Hematopoietic multipotent progenitor cell treated with erythropoietin and hydrocortisone succinate and interleukin-3 and kit ligand, for 17 days (in vitro differentiated cells): ENCODE data around the gene MCU.
"Not testable (repeated sequence)": the region's sequence is repeated elsewhere in the genome, so short reads cannot be mapped to it uniquely, and the experiment has no call there.

ENCODE experiments used
- DNase-seq: peaks from one replicate; pipeline ENCODE4 v3.0.0-alpha.2; 2015; ENCODE audit warnings: low spot score

Gene MCU

DNA sequence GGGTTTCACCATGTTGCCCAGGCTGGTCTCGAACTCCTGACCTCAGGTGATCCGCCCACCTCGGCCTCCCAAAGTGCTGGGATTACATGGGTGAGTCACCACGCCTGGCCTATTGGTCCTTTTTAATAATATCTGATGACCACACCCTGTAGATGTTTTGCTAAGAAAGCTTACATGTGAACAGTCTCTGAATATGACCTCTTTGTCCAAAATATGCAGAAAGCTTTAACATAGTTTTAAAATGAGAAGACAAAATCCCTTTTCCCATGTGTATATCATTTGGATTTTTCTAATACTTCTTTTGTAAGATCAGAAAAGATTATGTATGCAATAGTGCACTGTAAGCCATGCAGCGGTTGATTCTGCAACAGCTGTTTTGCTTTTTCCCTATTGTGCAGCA is 38.5 kb downstream of the MCU start:
- no peak for DNase-seq

- no peak for DNase-seq
Observed at GRCh38 chr10:72731916-72732419, 40.0 kb downstream of the MCU start.

DNA sequence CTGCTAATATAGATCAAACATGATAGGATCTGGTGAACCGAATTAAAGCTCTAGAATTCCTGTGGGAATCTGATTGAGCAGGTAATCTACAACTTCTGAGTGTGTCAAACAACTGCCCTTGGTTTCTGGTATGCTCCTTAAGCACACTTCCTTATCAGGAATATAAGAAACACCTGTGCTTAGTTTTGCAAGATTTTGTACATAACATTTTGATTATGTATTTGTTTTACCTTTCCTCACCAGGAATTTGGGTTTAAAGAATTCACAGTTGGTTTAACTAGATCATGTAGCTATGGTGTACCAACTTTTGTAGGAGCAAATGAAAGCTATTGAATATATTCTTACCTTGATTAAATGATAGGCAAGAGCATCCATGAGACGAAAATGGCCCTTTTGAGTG is 40.6 kb downstream of the MCU start:
- DNase-seq: no peak

DNA sequence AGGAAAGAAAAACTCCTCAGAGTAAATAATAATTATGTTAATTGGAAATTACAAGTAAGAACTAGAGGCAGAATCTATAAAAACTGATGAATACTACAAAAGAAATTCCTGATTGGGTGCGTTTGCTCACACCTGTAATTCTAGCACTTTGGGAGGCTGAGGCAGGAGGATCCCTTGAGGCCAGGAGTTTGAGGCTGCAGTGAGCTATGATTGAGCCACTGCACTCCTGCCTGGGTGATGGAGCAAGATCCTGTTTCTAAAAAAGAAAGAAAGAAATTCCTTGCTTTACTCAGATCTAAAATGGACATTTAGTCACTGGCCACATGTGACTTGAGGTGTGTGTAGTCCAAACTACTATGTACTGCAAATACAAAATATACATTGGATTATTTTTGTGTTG is 42.0 kb downstream of the MCU start:
- DNase-seq: no peak

DNA sequence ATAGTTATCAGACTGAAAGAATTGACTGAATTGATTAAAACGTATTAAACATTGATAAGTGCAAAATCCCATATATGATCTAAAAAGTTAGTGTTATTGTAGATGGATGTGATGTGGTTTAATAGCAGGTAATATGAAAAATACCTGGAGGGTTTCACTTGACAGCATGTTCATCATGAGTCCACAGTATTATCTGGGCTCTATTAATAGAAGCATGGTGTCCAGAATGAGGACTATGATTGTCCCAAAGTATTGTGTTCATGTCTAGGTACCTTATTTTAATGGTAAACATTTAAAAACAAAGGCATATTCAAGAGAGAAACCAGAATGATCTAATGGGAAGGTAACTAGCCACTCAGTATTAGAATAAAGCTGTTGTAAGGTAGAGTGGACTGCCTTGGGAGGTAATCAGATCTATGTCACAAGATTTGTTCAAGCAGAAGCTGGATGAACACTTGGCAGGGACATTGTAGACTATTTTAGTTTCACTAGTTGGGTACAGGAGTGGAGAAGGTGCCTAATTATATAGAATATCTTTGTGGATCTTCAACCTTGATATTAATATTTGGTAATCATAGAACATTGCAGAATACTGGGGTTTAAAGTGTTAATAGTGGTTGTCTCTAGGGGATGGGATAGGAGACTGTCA is 43.5 kb downstream of the MCU start:
- DNase-seq: no peak

- no peak for DNase-seq
Observed at GRCh38 chr10:72736176-72736827, 44.4 kb downstream of the MCU start.

DNA sequence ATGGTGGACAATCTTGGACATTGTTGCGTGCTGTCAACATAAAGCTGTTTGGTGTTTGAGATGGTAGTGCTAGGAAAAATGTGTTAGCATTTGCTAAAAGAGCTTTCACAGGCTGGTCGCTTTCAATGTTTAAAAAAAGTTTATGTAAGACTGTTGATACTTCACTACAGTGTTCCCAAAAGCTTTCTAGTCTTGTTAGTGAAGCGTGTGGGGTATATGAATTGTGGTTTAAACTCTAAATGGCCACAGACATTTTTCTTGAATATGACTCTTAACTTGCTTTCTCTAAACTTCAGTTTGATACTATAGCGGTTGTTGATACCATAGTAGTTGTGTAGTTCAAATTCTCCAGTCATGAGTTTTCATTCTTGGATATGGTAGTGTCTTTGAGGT is 44.9 kb downstream of the MCU start:
- DNase-seq: no peak

- not testable (repeated sequence) for DNase-seq
Observed at GRCh38 chr10:72737357-72737756, 45.4 kb downstream of the MCU start.

- no peak for DNase-seq
Observed at GRCh38 chr10:72738486-72738885, 46.5 kb downstream of the MCU start.

GRCh38 chr10:72740528-72740927 is 48.6 kb downstream of the MCU start:
- DNase-seq: no peak

GRCh38 chr10:72742092-72742491 is 50.1 kb downstream of the MCU start:
- DNase-seq: no peak

DNA sequence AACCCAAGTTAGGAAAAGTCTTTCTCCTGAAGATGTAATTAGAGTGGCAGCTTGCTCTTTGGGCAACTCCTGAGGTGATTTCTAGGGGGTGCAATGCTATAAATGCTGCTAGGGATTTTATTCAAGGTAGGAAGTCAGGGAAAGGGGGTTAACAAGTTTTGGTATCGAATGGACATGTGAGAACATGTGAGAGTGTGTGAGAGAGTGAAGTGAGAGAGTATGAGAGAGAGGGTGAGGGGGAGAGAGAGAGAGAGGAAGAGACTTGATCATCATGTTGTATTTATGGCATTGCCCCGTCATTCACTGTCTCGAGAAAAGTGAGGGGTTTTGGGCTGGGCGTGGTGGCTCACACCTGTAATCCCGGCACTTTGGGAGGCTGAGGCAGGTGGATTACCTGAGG is 50.9 kb downstream of the MCU start:
- no peak for DNase-seq

DNA sequence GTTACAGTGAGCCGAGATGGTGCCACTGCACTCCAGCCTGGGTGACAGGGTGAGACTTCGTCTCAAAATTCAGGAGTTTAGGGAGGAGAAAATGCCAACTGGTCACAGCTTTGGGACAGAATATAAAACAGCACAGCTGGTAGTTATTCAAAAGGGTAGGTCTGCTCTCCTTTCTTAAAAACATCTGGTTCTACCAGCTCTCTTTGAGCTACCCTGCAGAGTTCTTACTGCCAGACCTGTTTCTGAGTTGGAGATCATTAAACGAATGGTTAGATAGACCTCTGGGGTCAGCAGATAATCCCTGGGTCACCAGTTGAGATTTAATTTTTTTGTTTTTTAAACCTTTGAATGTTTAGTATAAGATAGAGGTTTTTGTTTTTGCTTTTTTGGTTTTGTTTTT is 52.6 kb downstream of the MCU start:
- no peak for DNase-seq

GRCh38 chr10:72746426-72747363 is 54.8 kb downstream of the MCU start:
- no peak for DNase-seq

DNA sequence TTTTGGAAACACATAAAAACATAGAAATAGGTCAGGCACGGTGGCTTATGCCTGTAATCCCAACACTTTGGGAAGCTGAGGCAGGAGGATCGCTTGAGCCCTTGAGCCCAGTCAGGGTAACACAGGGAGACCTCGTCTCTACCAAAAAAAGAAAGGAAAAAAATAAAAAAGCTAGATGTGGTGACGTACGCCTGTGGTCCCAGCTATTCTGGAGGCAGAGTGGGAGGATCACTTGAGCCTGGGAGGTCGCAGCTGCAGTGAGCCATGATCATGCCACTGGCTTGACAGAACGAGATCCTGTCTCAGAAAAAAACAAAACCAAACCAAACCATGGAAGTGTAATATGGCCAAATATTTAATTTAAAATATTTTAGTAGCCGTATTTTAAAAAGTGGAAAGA is 55.6 kb downstream of the MCU start:
- DNase-seq: no peak

DNA sequence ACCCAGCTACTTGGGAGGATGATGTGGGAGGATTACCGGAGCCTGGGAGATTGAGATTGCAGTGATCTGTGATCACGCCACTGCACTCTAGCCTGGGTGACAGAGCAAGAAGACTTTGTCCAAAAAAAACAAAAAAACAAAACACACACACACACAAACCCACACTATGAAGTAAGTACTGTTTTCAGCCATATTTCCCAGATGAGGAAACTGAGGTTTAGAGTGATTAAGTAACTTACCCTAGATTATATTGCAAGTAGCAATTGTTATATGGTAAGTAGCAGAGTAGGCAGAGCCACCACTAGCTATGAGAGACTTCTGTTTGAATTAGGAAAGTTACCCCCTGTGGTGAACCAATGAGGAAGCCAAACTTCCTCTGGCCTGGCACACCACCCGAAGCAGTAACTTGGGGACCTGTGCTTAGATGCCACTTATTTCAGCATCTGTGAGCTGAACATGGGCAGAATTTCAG is 61.9 kb downstream of the MCU start:
- DNase-seq: no peak

DNA sequence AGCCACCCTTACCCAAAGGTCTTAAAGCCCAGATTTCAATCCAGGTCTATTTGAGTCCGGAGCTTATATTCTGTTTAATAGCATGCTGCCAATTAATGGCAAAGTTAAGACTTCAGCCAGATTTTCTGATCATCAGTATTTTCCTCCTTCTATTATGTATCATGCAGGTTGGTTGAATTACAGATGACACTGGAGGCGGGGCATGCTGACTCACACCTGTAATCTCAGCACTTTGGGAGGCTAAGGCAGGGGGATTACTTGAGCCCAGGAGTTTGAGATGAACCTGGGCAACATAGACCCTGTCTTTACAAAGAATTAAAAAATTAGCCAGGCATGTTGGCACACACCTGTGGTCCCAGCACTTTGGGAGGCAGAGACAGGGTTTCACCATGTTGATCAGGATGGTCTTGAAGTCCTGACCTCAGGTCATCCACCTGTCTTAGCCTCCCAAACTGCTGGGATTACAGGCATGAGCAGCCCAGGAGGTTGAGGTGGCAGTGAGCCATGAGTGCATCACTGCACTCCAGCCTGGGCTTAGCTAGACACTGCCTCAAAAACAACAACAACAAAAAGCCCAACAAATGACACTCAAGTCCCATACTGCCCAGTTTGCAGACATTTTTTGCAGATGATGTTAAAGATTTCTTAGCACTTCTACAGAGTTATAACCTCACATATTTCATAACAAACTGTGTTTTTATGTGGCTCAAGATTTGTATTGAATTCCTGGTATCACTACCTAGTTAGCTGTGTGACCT is 62.5 kb downstream of the MCU start:
- no peak for DNase-seq

GRCh38 chr10:72756674-72757385 is 64.9 kb downstream of the MCU start:
- DNase-seq: no peak

DNA sequence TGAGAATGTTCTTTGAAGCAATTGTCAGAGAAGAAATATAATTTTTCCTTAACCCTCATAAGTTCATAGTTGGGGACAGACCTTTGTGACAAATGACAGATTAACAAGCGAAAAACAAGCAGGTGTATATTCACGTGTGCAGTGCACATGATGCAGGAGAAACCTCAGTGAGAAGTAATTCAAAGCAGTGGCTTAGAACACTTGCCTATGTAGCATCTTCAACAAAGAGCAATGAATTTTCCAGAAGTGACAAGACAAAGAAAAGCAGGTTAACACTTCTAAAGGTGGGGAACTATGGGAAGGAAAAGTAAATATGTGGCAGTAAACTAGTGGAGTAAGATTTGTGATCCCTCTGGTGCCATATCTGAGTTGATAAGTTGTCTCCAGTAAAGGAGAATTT is 65.8 kb downstream of the MCU start:
- no peak for DNase-seq

GRCh38 chr10:72758930-72759329 is 67.0 kb downstream of the MCU start:
- not testable (repeated sequence) for DNase-seq

DNA sequence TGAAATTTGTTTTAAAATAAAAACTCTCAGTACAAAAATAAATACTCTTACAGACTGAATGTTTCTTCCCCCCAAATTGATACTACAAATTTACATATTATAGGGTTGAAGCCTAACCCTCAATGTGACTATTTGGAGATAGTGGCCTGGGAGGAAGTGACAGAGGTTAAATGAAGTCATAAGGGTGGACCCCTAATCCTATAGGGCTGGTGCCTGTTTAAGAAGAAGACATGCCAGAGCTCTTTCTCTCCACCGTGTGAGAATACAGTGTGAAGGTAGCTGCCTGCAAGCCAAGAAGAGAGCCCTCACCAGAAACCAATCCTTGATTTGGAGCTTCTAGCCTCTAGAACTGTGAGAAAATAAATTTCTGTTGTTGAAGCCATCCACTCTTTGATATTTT is 67.6 kb downstream of the MCU start:
- no peak for DNase-seq
